ENCODE measurements around the gene ADRM1.

ADRM1 gene

DNA sequence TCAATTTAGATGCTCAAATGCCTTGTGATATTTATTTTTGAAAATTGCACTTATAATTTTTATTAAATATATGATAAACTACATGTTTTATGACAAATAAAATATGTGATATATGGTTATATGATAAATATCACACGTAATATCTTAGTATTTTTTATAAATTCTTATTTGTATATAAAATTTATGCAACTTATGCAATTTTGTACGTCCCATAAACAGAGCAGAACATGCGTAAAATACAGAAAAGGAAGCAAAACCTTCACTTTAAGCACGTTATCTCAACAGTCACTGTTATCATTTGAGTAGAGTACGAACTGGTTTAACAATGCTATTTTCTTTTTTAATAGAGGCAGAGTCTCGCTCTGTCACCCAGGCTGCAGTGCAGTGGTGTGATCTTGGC lies 15.7 kb upstream of the ADRM1 start:
- H3K27me3 ChIP-seq (ENCODE audit: control insufficient read depth, insufficient read depth, low read length, poor library complexity, severe bottlenecking): no peaks in the 10 kb centered on the region
- no peaks in the 10 kb centered on the region for H3K9me3 ChIP-seq (ENCODE audit: control insufficient read depth, low read length)
- 84 to 85% methylated on average over 5 of the region's 6 CpGs for WGBS, 2 experiments
- no peaks in the 10 kb centered on the region for H3K4me1 ChIP-seq (ENCODE audit: control insufficient read depth, insufficient read depth, low read length)
- no peak overlapping the region for H3K4me3 ChIP-seq (ENCODE audit: insufficient read depth, low read depth, low read length)
- H3K27ac ChIP-seq (ENCODE audit: insufficient read depth, low read depth, low read length, poor library complexity, severe bottlenecking): no peak overlapping the region
- H3K36me3 ChIP-seq (ENCODE audit: control insufficient read depth, insufficient read depth, low read length): peaks cover 11% of the 10 kb centered on the region

- 95% methylated on average over 12 of the region's 12 CpGs for WGBS, 2 experiments
- H3K27ac ChIP-seq (ENCODE audit: insufficient read depth, low read depth, low read length, poor library complexity, severe bottlenecking): no peak overlapping the region
- peaks cover 7% of the 10 kb centered on the region for H3K36me3 ChIP-seq (ENCODE audit: control insufficient read depth, insufficient read depth, low read length)
- no peak overlapping the region for H3K4me3 ChIP-seq (ENCODE audit: insufficient read depth, low read depth, low read length)
- H3K27me3 ChIP-seq (ENCODE audit: control insufficient read depth, insufficient read depth, low read length, poor library complexity, severe bottlenecking): no peaks in the 10 kb centered on the region
- no peaks in the 10 kb centered on the region for H3K9me3 ChIP-seq (ENCODE audit: control insufficient read depth, low read length)
- no peaks in the 10 kb centered on the region for H3K4me1 ChIP-seq (ENCODE audit: control insufficient read depth, insufficient read depth, low read length)
Observed at GRCh38 chr20:62287759-62288534, 14.8 kb upstream of the ADRM1 start.

- Histone ChIP-seq H3K36me3 (ENCODE audit: control insufficient read depth, insufficient read depth, low read length) (peaks cover 7% of the 10 kb centered on the region), H3K4me1 (ENCODE audit: control insufficient read depth, insufficient read depth, low read length) (no peaks in the 10 kb centered on the region), H3K27ac (ENCODE audit: insufficient read depth, low read depth, low read length, poor library complexity, severe bottlenecking) (no peak overlapping the region), H3K27me3 (ENCODE audit: control insufficient read depth, insufficient read depth, low read length, poor library complexity, severe bottlenecking) (no peaks in the 10 kb centered on the region), H3K9me3 (ENCODE audit: control insufficient read depth, low read length) (no peaks in the 10 kb centered on the region), H3K4me3 (ENCODE audit: insufficient read depth, low read depth, low read length) (no peak overlapping the region)
- 96 to 97% methylated on average over 15 of the region's 15 CpGs for WGBS, 2 experiments
Observed at GRCh38 chr20:62288535-62289105, 14.2 kb upstream of the ADRM1 start.

DNA sequence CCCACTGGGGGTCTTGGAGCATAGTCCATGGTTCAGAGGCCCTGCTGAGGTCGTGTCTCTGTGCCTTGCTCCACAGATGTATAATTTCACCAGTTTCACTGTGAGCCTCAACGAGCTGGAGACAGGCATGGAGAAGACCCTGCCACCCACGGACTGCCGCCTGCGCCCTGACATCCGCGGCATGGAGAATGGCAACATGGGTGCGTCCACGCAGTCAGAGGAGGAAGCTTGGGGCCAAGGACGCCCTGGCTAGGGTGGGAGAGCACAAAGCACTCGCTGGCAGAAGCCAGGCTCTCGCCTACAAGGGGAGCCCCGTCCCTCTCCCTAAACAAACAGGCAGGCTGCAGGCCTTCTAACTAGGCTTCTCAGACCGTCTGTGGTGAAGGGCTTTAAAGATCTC lies 13.7 kb upstream of the ADRM1 start:
- Histone ChIP-seq H3K4me1 (ENCODE audit: control insufficient read depth, insufficient read depth, low read length) (no peaks in the 10 kb centered on the region), H3K4me3 (ENCODE audit: insufficient read depth, low read depth, low read length) (no peak overlapping the region), H3K27me3 (ENCODE audit: control insufficient read depth, insufficient read depth, low read length, poor library complexity, severe bottlenecking) (no peaks in the 10 kb centered on the region), H3K9me3 (ENCODE audit: control insufficient read depth, low read length) (no peaks in the 10 kb centered on the region), H3K27ac (ENCODE audit: insufficient read depth, low read depth, low read length, poor library complexity, severe bottlenecking) (no peak overlapping the region), H3K36me3 (ENCODE audit: control insufficient read depth, insufficient read depth, low read length) (peaks cover 7% of the 10 kb centered on the region)
- 89 to 90% methylated on average over 13 to 14 of the region's 14 CpGs for WGBS, 2 experiments

DNA sequence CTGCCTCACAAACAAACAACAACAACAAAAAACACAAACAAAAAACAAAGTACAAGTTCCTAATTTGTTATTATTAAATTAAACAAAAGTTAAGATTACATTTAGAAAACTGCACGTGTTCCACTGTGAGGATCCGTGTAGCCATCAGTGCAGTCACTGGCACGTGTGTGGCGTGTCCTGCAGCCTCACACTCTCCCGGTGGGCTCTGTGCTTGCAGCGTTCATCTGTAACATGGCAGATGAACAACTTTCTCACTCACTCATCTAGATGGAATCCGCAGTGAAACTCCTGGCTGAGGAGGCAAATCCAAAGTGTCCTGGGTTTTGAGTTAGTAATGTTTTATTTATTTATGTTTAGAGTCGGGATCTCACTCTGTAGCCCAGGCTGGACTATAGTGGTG lies 12.9 kb upstream of the ADRM1 start:
- Histone ChIP-seq H3K4me1 (ENCODE audit: control insufficient read depth, insufficient read depth, low read length) (no peaks in the 10 kb centered on the region), H3K4me3 (ENCODE audit: insufficient read depth, low read depth, low read length) (no peak overlapping the region), H3K36me3 (ENCODE audit: control insufficient read depth, insufficient read depth, low read length) (peaks cover 7% of the 10 kb centered on the region), H3K9me3 (ENCODE audit: control insufficient read depth, low read length) (no peaks in the 10 kb centered on the region), H3K27ac (ENCODE audit: insufficient read depth, low read depth, low read length, poor library complexity, severe bottlenecking) (no peak overlapping the region), H3K27me3 (ENCODE audit: control insufficient read depth, insufficient read depth, low read length, poor library complexity, severe bottlenecking) (no peaks in the 10 kb centered on the region)
- WGBS, 2 experiments: 94 to 96% methylated on average over 8 of the region's 8 CpGs

GRCh38 chr20:62291251-62292066 lies 11.3 kb upstream of the ADRM1 start:
- no peaks in the 10 kb centered on the region for H3K9me3 ChIP-seq (ENCODE audit: control insufficient read depth, low read length)
- no peaks in the 10 kb centered on the region for H3K4me1 ChIP-seq (ENCODE audit: control insufficient read depth, insufficient read depth, low read length)
- peaks cover 13% of the 10 kb centered on the region for H3K36me3 ChIP-seq (ENCODE audit: control insufficient read depth, insufficient read depth, low read length)
- no peak overlapping the region for H3K27ac ChIP-seq (ENCODE audit: insufficient read depth, low read depth, low read length, poor library complexity, severe bottlenecking)
- no peak overlapping the region for H3K4me3 ChIP-seq (ENCODE audit: insufficient read depth, low read depth, low read length)
- no peaks in the 10 kb centered on the region for H3K27me3 ChIP-seq (ENCODE audit: control insufficient read depth, insufficient read depth, low read length, poor library complexity, severe bottlenecking)
- 96% methylated on average over 29 of the region's 29 CpGs for WGBS, 2 experiments

DNA sequence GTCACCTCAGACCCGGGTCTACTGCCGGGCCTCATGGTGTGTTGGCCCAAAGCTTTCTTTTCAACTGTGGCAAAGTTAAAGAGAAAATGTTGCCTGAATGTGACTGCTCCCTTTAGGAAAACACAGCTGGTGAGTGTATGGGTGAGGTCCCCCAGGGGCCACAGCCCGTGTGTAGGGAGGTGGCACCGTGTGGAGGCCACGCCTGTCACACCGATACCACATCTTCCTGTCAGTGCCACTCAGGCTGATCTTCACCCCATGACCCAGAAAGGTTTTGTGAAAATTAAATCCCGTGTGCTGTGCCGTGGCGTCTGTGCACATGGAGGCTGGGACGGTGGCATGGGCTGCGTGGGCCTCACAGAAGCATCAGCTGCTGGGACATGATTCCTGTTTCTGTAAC lies 10.7 kb upstream of the ADRM1 start:
- no peak overlapping the region for H3K4me3 ChIP-seq (ENCODE audit: insufficient read depth, low read depth, low read length)
- no peaks in the 10 kb centered on the region for H3K27me3 ChIP-seq (ENCODE audit: control insufficient read depth, insufficient read depth, low read length, poor library complexity, severe bottlenecking)
- 96 to 97% methylated on average over 11 of the region's 11 CpGs for WGBS, 2 experiments
- H3K4me1 ChIP-seq (ENCODE audit: control insufficient read depth, insufficient read depth, low read length): no peaks in the 10 kb centered on the region
- H3K9me3 ChIP-seq (ENCODE audit: control insufficient read depth, low read length): no peaks in the 10 kb centered on the region
- peaks cover 13% of the 10 kb centered on the region for H3K36me3 ChIP-seq (ENCODE audit: control insufficient read depth, insufficient read depth, low read length)
- H3K27ac ChIP-seq (ENCODE audit: insufficient read depth, low read depth, low read length, poor library complexity, severe bottlenecking): no peak overlapping the region

DNA sequence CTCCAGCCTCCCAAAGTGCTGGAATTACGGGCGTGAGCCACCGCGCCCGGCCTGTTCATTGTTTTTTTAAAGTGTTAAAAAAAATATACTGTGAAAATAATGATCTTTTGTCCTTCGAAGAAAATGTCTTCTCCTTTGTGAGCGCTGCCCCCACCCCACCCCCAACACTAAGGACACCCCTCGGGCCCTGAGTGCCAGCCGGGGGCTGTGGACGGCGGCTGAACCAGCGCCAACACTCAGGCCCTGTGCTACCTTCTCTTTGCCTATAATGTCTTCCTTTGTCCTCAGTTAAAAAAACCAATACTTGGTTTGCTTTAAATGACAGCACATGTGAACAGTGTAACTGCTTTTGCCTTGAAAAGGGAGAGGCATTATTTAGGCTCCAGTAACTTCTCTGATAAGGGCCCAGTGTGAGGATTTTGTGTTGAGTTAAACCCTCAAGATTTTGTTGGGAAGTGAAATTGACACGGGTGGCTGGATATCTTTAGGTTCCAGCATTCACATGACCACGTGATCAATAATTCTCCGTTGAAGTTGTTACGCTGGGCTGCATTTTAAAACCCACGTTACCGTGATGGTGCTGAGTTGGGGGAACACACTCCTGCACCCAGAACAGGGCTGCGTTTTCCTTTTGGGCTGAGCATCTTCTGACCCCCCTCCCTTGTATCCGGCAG lies 9.5 kb upstream of the ADRM1 start:
- H3K36me3 ChIP-seq (ENCODE audit: control insufficient read depth, insufficient read depth, low read length): peaks cover 13% of the 10 kb centered on the region
- H3K4me1 ChIP-seq (ENCODE audit: control insufficient read depth, insufficient read depth, low read length): no peaks in the 10 kb centered on the region
- H3K27me3 ChIP-seq (ENCODE audit: control insufficient read depth, insufficient read depth, low read length, poor library complexity, severe bottlenecking): no peaks in the 10 kb centered on the region
- WGBS, 2 experiments: 94% methylated on average over 20 of the region's 20 CpGs
- no peaks in the 10 kb centered on the region for H3K9me3 ChIP-seq (ENCODE audit: control insufficient read depth, low read length)
- H3K27ac ChIP-seq (ENCODE audit: insufficient read depth, low read depth, low read length, poor library complexity, severe bottlenecking): no peak overlapping the region
- no peak overlapping the region for H3K4me3 ChIP-seq (ENCODE audit: insufficient read depth, low read depth, low read length)

DNA sequence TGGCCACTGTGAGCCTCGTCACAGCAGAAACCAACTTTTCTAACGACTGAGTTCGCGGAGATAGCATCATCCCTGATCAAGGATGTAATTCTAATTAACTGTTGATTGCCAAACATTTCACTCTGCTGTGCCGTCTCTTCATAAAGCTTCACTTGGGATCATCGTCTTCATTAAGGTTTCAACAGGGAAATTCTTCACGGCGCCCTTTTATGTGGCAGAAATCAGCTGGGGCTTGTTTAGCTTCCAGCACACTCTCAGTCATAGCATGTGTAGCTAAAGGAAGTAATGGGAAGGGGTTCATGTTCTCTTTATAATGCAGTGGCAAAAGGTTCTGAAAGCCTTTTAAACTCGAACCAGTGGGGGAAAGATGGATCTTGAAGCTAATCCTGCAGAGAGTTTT lies 8.9 kb upstream of the ADRM1 start:
- Histone ChIP-seq H3K4me3 (ENCODE audit: insufficient read depth, low read depth, low read length) (no peak overlapping the region), H3K27me3 (ENCODE audit: control insufficient read depth, insufficient read depth, low read length, poor library complexity, severe bottlenecking) (no peaks in the 10 kb centered on the region), H3K9me3 (ENCODE audit: control insufficient read depth, low read length) (no peaks in the 10 kb centered on the region), H3K36me3 (ENCODE audit: control insufficient read depth, insufficient read depth, low read length) (peaks cover 13% of the 10 kb centered on the region), H3K27ac (ENCODE audit: insufficient read depth, low read depth, low read length, poor library complexity, severe bottlenecking) (no peak overlapping the region), H3K4me1 (ENCODE audit: control insufficient read depth, insufficient read depth, low read length) (no peaks in the 10 kb centered on the region)
- 95 to 96% methylated on average over 9 of the region's 9 CpGs for WGBS, 2 experiments

GRCh38 chr20:62294516-62294915 lies 8.3 kb upstream of the ADRM1 start:
- Histone ChIP-seq H3K4me3 (ENCODE audit: insufficient read depth, low read depth, low read length) (no peak overlapping the region), H3K4me1 (ENCODE audit: control insufficient read depth, insufficient read depth, low read length) (no peaks in the 10 kb centered on the region), H3K9me3 (ENCODE audit: control insufficient read depth, low read length) (no peaks in the 10 kb centered on the region), H3K27me3 (ENCODE audit: control insufficient read depth, insufficient read depth, low read length, poor library complexity, severe bottlenecking) (no peaks in the 10 kb centered on the region), H3K27ac (ENCODE audit: insufficient read depth, low read depth, low read length, poor library complexity, severe bottlenecking) (no peak overlapping the region), H3K36me3 (ENCODE audit: control insufficient read depth, insufficient read depth, low read length) (peaks cover 13% of the 10 kb centered on the region)
- 95% methylated on average over 17 of the region's 17 CpGs for WGBS, 2 experiments
